Endodermal cell (in vitro differentiated cells): ENCODE data around the gene CDPF1. TPM values are rescaled to one million over a fixed set of nuclear protein-coding genes. Genes with fewer than 3 reads are reported as not detected.

Experiments used
- DNase-seq: peaks from one replicate; pipeline ENCODE4 v3.0.0-alpha.2; 2017
- H3K27ac ChIP-seq: 2 replicates; pipeline ENCODE4 v1.5.1; 2013; ENCODE audit warnings: mild to moderate bottlenecking, low read depth, low read length, moderate library complexity
- H3K27me3 ChIP-seq: 2 replicates; pipeline ENCODE4 v1.6.1; 2013; ENCODE audit warnings: mild to moderate bottlenecking, low read length, moderate library complexity; ENCODE audit not compliant: insufficient read depth, control insufficient read depth, poor library complexity, severe bottlenecking
- H3K36me3 ChIP-seq: 2 replicates; pipeline ENCODE4 v1.7.0; 2013; ENCODE audit warnings: mild to moderate bottlenecking, low read length, moderate library complexity; ENCODE audit not compliant: control insufficient read depth, insufficient read depth
- H3K4me1 ChIP-seq: one replicate; pipeline ENCODE4 v1.7.0; 2013; ENCODE audit warnings: low read length; ENCODE audit not compliant: control insufficient read depth, insufficient read depth
- H3K4me3 ChIP-seq: 2 replicates; pipeline ENCODE4 v1.5.1; 2013; ENCODE audit warnings: mild to moderate bottlenecking, low read length, moderate library complexity
- H3K9ac ChIP-seq: 2 replicates; pipeline ENCODE4 v1.6.1; 2013; ENCODE audit warnings: mild to moderate bottlenecking, low read length, moderate library complexity; ENCODE audit not compliant: poor library complexity, severe bottlenecking; ENCODE audit errors: extremely low read depth
- H3K9me3 ChIP-seq: 2 replicates; pipeline ENCODE4 v1.6.1; 2013; ENCODE audit warnings: mild to moderate bottlenecking, low read length, moderate library complexity; ENCODE audit not compliant: control insufficient read depth
- H3K27ac Mint-ChIP-seq: 2 replicates; pipeline ENCODE4 v1.8.0; 2020; ENCODE audit warnings: mixed read lengths
- H3K27me3 Mint-ChIP-seq: 2 replicates; pipeline ENCODE4 v1.8.0; 2021; ENCODE audit warnings: mild to moderate bottlenecking, mixed read lengths; ENCODE audit not compliant: insufficient read depth
- H3K36me3 Mint-ChIP-seq: 2 replicates; pipeline ENCODE4 v1.8.0; 2020; ENCODE audit warnings: low read depth, mixed read lengths
- H3K4me1 Mint-ChIP-seq: 2 replicates; pipeline ENCODE4 v1.8.0; 2020; ENCODE audit warnings: mixed read lengths
- H3K4me3 Mint-ChIP-seq: 2 replicates; pipeline ENCODE4 v1.8.0; 2020; ENCODE audit warnings: mild to moderate bottlenecking, moderate library complexity, mixed read lengths
- H3K9me3 Mint-ChIP-seq: 2 replicates; pipeline ENCODE4 v1.8.0; 2020; ENCODE audit warnings: mild to moderate bottlenecking, mixed read lengths
- WGBS, 2 experiments: methylation state at CpG; one replicate each; pipeline versions ENCODE4 v1.1.5 to v1.1.7; 2013; ENCODE audit warnings: missing lambda C conversion rate in 2 of 2, mixed read lengths in 1 of 2; ENCODE audit not compliant: insufficient coverage in 1 of 2, insufficient read length in 1 of 2; 5-methylcytosine and 5-hydroxymethylcytosine counted together
- total RNA-seq, 2 donors: library from RNA; stranded (reverse); fragmentation: NEBNext Ultra II Directional in 1 of 2; extraction: Animal tissue kit (Norgen Biotek cat#: 25700) in 1 of 2; gene quantifications; 2 replicates in 1 of 2; 3 replicates in 1 of 2; pipeline ENCODE4 v1.2.1, GENCODE V29; 2021
- TF ChIP-seq, protein P1 (sequence below): fragments of 200-600 bp; sonication (generic); conservative IDR thresholded peaks from 2 replicates; pipeline ENCODE4 v1.5.0; 2021; ENCODE audit warnings: antibody characterized with exemption, mild to moderate bottlenecking

CDPF1 gene
- total RNA-seq, 2 donors from 2014 or later = 11.3 to 15.1 TPM

- peaks cover 3% of the 10 kb centered on the region for H3K36me3 Mint-ChIP-seq
- TF ChIP-seq, protein P1, sequence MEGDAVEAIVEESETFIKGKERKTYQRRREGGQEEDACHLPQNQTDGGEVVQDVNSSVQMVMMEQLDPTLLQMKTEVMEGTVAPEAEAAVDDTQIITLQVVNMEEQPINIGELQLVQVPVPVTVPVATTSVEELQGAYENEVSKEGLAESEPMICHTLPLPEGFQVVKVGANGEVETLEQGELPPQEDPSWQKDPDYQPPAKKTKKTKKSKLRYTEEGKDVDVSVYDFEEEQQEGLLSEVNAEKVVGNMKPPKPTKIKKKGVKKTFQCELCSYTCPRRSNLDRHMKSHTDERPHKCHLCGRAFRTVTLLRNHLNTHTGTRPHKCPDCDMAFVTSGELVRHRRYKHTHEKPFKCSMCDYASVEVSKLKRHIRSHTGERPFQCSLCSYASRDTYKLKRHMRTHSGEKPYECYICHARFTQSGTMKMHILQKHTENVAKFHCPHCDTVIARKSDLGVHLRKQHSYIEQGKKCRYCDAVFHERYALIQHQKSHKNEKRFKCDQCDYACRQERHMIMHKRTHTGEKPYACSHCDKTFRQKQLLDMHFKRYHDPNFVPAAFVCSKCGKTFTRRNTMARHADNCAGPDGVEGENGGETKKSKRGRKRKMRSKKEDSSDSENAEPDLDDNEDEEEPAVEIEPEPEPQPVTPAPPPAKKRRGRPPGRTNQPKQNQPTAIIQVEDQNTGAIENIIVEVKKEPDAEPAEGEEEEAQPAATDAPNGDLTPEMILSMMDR = no peak
- Histone ChIP-seq H3K9me3 (no peaks in the 10 kb centered on the region), H3K36me3 (no peaks in the 10 kb centered on the region), H3K27me3 (peaks cover 49% of the 10 kb centered on the region), H3K27ac (no peak overlapping the region), H3K4me3 (no peak overlapping the region), H3K9ac (no peak overlapping the region), H3K4me1 (no peaks in the 10 kb centered on the region)
- no peak for DNase-seq
- H3K4me3 Mint-ChIP-seq = no peak overlapping the region
- no peak overlapping the region for H3K27ac Mint-ChIP-seq
- H3K4me1 Mint-ChIP-seq = peaks cover 2% of the 10 kb centered on the region
- peaks cover 50% of the 10 kb centered on the region for H3K27me3 Mint-ChIP-seq
- H3K9me3 Mint-ChIP-seq = peaks cover 1% of the 10 kb centered on the region
- 78 to 83% methylated on average over 8 of the region's 8 CpGs for WGBS, 2 experiments
Observed at GRCh38 chr22:46256358-46256958, 6.4 kb upstream of the CDPF1 start.

- no peaks in the 10 kb centered on the region for H3K4me1 ChIP-seq
- TF ChIP-seq, protein P1 = no peak
- 94 to 97% methylated on average over 7 of the region's 9 CpGs for WGBS, 2 experiments
- peak overlapping the region; percentile 78 for H3K4me3 ChIP-seq
- peaks cover 8% of the 10 kb centered on the region for H3K4me1 Mint-ChIP-seq
- no peak overlapping the region for H3K27ac ChIP-seq
- H3K36me3 Mint-ChIP-seq = peaks cover 3% of the 10 kb centered on the region
- no peaks in the 10 kb centered on the region for H3K9me3 ChIP-seq
- H3K27me3 Mint-ChIP-seq = peaks cover 4% of the 10 kb centered on the region
- no peaks in the 10 kb centered on the region for H3K36me3 ChIP-seq
- H3K27me3 ChIP-seq = peaks cover 3% of the 10 kb centered on the region
- H3K9me3 Mint-ChIP-seq = no peaks in the 10 kb centered on the region
- H3K27ac Mint-ChIP-seq = no peak overlapping the region
- no peak overlapping the region for H3K9ac ChIP-seq
- H3K4me3 Mint-ChIP-seq = peak overlapping the region; percentile 71
- DNase-seq = no peak
Observed at GRCh38 chr22:46251816-46252380, 1.8 kb upstream of the CDPF1 start.

- TF ChIP-seq, protein P1 = no peak
- no peak for DNase-seq
- peaks cover 8% of the 10 kb centered on the region for H3K4me1 Mint-ChIP-seq
- Histone ChIP-seq H3K4me1 (no peaks in the 10 kb centered on the region), H3K27ac (no peak overlapping the region), H3K36me3 (no peaks in the 10 kb centered on the region), H3K9ac (no peak overlapping the region), H3K27me3 (no peaks in the 10 kb centered on the region), H3K9me3 (no peaks in the 10 kb centered on the region), H3K4me3 (peak overlapping the region; percentile 78)
- H3K27ac Mint-ChIP-seq = no peak overlapping the region
- no peaks in the 10 kb centered on the region for H3K9me3 Mint-ChIP-seq
- H3K4me3 Mint-ChIP-seq = peak overlapping the region; percentile 71
- H3K36me3 Mint-ChIP-seq = peaks cover 5% of the 10 kb centered on the region
- 90% methylated on average over 7 of the region's 7 CpGs for WGBS, 2 experiments
- peaks cover 3% of the 10 kb centered on the region for H3K27me3 Mint-ChIP-seq
Observed at GRCh38 chr22:46251266-46251665, 1.2 kb upstream of the CDPF1 start.
